GM13976 (cell line): ENCODE data around the gene SULT6B1.

Source experiments
- DNase-seq: peaks from one replicate; pipeline ENCODE4 v3.0.0; 2012; ENCODE audit warnings: low spot score
- in situ Hi-C: fragments of 300-500 bp; cut with MboI; formaldehyde crosslinking; loops from one replicate; pipeline ENCODE4 v1.12.0; 2022; ENCODE audit warnings: low sequenced_read_pairs, mixed read lengths, inconsistent platforms; ENCODE audit not compliant: unreplicated experiment
- TF ChIP-seq, protein P1 (sequence below): IDR thresholded peaks from 2 replicates; pipeline ENCODE4 v1.5.1; 2012; ENCODE audit warnings: borderline replicate concordance, mild to moderate bottlenecking; ENCODE audit not compliant: insufficient read depth; ENCODE audit errors: extremely low read depth, missing control alignments, control extremely low read depth

Gene SULT6B1

DNA sequence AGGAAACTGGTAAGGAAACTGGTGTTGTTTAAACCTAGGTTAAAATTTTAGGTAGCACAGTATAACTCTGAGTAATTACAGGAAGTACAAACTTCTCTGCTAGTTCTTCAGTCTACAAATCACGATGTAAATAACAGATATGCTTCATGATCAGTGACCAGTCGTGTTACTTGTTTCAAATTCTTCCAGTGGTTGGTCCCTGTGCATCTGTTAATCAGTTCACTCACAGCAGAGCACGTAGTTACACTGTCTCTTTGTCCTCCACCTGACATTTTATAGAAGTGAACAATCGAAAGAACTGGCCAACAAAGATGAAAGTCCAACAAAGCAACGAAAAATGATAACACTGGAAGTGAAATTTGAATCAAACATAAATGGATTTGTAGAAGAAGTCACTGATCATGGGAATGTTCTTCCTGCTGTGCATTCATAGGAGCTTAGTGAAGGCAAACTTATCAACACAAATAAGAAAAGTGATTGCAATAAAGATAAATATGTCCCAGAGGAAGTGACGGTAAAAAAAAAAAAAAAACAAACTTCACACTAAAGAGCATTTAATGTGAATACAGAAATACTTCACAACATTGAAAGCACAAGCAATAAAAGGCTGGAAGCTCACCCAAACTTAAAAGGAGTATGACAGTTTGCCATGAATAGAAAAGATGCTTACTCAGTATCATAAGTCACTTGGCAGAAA is 38.7 kb downstream of the SULT6B1 start:
- in situ Hi-C loops, result loop anchor here (25.0 kb wide), 1 partner anchor 738 kb away; no protein-coding TSS in a partner anchor
- no peak for DNase-seq
- TF ChIP-seq, protein P1, sequence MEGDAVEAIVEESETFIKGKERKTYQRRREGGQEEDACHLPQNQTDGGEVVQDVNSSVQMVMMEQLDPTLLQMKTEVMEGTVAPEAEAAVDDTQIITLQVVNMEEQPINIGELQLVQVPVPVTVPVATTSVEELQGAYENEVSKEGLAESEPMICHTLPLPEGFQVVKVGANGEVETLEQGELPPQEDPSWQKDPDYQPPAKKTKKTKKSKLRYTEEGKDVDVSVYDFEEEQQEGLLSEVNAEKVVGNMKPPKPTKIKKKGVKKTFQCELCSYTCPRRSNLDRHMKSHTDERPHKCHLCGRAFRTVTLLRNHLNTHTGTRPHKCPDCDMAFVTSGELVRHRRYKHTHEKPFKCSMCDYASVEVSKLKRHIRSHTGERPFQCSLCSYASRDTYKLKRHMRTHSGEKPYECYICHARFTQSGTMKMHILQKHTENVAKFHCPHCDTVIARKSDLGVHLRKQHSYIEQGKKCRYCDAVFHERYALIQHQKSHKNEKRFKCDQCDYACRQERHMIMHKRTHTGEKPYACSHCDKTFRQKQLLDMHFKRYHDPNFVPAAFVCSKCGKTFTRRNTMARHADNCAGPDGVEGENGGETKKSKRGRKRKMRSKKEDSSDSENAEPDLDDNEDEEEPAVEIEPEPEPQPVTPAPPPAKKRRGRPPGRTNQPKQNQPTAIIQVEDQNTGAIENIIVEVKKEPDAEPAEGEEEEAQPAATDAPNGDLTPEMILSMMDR, result no peak

DNA sequence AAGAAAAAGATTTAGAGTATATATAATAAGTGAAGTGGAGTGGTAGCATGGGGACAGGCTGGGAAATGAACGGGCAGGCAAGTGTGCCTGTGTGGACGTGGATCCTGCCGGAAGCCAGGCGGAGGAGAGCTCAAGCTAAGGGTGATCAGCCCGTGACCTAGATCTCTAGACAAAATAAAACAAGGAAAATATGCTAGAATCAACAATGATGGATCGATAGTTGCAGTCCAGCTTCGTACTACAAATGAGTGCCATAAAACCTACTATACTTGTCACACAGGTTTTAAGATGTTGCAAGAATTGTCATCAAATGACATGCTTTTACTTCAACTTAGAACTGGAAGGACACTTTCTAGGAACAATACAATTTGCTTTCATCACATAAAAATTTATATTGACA is 40.1 kb downstream of the SULT6B1 start:
- TF ChIP-seq, protein P1, result no peak
- no peak for DNase-seq
- in situ Hi-C loops, result no loop called here

DNA sequence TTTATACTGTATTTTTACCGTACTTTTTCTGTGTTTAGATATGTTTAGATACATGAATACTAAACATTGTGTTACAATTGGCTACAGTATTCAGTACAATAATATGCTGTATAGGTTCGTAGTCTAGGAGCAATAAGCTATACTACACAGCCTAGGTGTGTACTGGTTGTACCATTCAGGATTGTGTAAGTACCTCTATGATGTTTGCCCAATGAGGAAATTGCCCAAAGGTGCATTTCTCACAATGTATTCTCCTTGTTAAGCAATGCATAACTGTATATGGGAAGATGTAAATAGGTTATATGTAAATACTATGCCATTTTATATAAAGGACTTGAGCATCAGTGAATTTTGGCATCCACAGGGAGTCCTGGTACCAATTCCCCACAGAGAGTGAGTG is 42.4 kb downstream of the SULT6B1 start:
- TF ChIP-seq, protein P1, result no peak
- in situ Hi-C loops, result no loop called here
- no peak for DNase-seq

DNA sequence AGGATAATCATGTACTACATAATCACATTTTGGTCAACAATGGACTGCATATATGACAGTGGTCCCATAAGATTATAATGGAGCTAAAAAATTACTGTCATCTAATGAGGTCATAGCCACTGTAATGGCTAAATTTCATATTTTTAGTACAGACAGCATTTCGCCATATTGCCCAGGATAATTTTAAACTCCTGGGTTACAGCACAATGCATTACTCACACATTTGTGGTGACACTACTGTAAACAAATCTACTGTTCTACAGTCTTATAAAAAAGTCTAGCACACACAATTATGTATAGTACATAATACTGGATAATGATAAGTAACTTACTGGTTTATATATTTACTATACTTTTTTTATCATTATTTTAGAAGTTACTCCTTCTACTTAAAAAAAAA is 44.5 kb downstream of the SULT6B1 start:
- TF ChIP-seq, protein P1, result no peak

DNA sequence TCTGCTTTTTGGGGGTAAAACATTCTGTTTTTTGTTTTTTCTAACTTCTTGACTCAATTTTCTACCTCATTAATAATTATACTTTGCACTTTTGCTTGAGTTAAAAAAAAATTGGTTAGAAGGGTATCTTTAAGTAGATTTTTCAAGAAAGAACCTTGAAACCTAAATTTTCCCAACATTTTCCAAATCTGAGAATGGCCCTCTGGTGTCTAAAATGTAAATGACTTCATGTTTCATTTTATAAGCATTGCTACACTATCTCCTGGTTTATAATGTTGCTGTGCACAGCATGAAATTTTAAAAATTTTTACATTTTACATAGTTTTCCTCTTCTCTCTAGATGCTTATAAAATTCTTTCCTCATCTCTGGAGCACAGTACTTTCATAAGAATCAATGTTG is 45.9 kb downstream of the SULT6B1 start:
- no peak for DNase-seq

More for the DNA sequence above, 44.5 kb downstream of the SULT6B1 start:
- in situ Hi-C loops, result no loop called here
- no peak for DNase-seq

DNA sequence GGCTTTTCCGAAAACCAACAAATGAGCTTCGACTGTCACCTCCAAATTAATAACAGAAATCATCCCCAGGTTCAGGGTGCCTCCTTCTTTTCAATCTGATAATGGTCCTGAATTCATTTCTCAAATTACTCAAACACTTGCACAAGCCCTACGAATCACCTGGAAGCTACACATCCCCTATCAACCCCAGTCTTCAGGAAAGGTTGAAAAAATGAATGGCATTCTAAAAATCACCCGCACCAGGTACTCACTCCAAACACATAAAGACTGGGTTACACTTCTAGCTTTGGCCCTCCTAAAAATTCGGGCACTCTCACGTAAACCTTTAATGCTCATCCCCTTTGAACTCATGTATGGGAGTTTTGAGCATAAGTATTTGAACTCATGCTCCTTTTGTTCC is 55.6 kb downstream of the SULT6B1 start:
- in situ Hi-C loops, result no loop called here
- TF ChIP-seq, protein P1, result no peak
- DNase-seq, result no peak

More for the DNA sequence above, 45.9 kb downstream of the SULT6B1 start:
- in situ Hi-C loops, result no loop called here
- TF ChIP-seq, protein P1, result no peak
